ENCODE measurements around the gene RB1. TPM values are rescaled to one million over a fixed set of nuclear protein-coding genes. Genes with fewer than 3 reads are reported as not detected.

The RB1 gene
- total RNA-seq, 1 donor: 48.4 TPM

- no peak overlapping the region for H3K4me3 ChIP-seq (ENCODE audit: low read depth, low read length)
- no peak for TF ChIP-seq CTCF (IDR thresholded peaks at IDR 0.05; ENCODE audit: insufficient read depth, low read length)
- DNase-seq (ENCODE audit: low read depth): no peak
Observed at GRCh38 chr13:48260970-48261369, 42.6 kb upstream of the RB1 start.

- DNase-seq (ENCODE audit: low read depth): no peak
Observed at GRCh38 chr13:48263196-48263595, 40.4 kb upstream of the RB1 start.

GRCh38 chr13:48264058-48264457 is 39.5 kb upstream of the RB1 start:
- no peak for DNase-seq (ENCODE audit: low read depth)
- H3K4me3 ChIP-seq (ENCODE audit: low read depth, low read length): no peak overlapping the region
- TF ChIP-seq CTCF (IDR thresholded peaks at IDR 0.05; ENCODE audit: insufficient read depth, low read length): no peak

More at GRCh38 chr13:48263196-48263595, 40.4 kb upstream of the RB1 start:
- TF ChIP-seq CTCF (IDR thresholded peaks at IDR 0.05; ENCODE audit: insufficient read depth, low read length): no peak
- no peak overlapping the region for H3K4me3 ChIP-seq (ENCODE audit: low read depth, low read length)

- no peak for TF ChIP-seq CTCF (IDR thresholded peaks at IDR 0.05; ENCODE audit: insufficient read depth, low read length)
- no peak overlapping the region for H3K4me3 ChIP-seq (ENCODE audit: low read depth, low read length)
- DNase-seq (ENCODE audit: low read depth): no peak
Observed at GRCh38 chr13:48265217-48265815, 38.2 kb upstream of the RB1 start.

GRCh38 chr13:48266150-48266549 is 37.4 kb upstream of the RB1 start:
- DNase-seq (ENCODE audit: low read depth): no peak
- H3K4me3 ChIP-seq (ENCODE audit: low read depth, low read length): no peak overlapping the region
- no peak for TF ChIP-seq CTCF (IDR thresholded peaks at IDR 0.05; ENCODE audit: insufficient read depth, low read length)

GRCh38 chr13:48266701-48267639 is 36.6 kb upstream of the RB1 start:
- DNase-seq (ENCODE audit: low read depth): no peak
- H3K4me3 ChIP-seq (ENCODE audit: low read depth, low read length): no peak overlapping the region
- TF ChIP-seq CTCF (IDR thresholded peaks at IDR 0.05; ENCODE audit: insufficient read depth, low read length): no peak
